ENCODE results near the gene NAXE.
A peak's percentile ranks its signal among the peaks of the same experiment; 100 is the strongest.
"Not testable (repeated sequence)": the region's sequence is repeated elsewhere in the genome, so short reads cannot be mapped to it uniquely, and the experiment has no call there.

The NAXE gene

GRCh38 chr1:156571261-156571852, 20.2 kb upstream of the NAXE start:
- no peak for DNase-seq

- peak; percentile 49 for DNase-seq
These were observed 19.5 kb upstream of the NAXE start, which contains the start of gene IQGAP3 for GRCh38 chr1:156571919-156572662. Gene IQGAP3, minus strand, starts transcription at chr1:156572565. Its CDS starts 36 bp downstream, at chr1:156572529.

GRCh38 chr1:156572663-156573018, 18.9 kb upstream of the NAXE start:
- no peak for DNase-seq

- no peak for DNase-seq
These were observed 17.4 kb upstream of the NAXE start for GRCh38 chr1:156574039-156574633.

- DNase-seq = no peak
These were observed 14.0 kb upstream of the NAXE start for GRCh38 chr1:156577550-156577949.

- no peak for DNase-seq
These were observed 13.5 kb upstream of the NAXE start for GRCh38 chr1:156578055-156578454.

- no peak for DNase-seq
These were observed 12.1 kb upstream of the NAXE start, which contains the start of gene TTC24 for GRCh38 chr1:156579472-156579871. Gene TTC24, plus strand, starts transcription at chr1:156579723. Its CDS starts 1,642 bp downstream, at chr1:156581365.

GRCh38 chr1:156581661-156582387, 9.8 kb upstream of the NAXE start:
- DNase-seq = no peak

GRCh38 chr1:156582388-156583017, 9.1 kb upstream of the NAXE start:
- DNase-seq = no peak

GRCh38 chr1:156583821-156584622, 7.6 kb upstream of the NAXE start:
- DNase-seq = peak; percentile 49

GRCh38 chr1:156584813-156585212, 6.8 kb upstream of the NAXE start:
- DNase-seq = no peak

GRCh38 chr1:156586323-156586722, 5.3 kb upstream of the NAXE start:
- DNase-seq = no peak

- DNase-seq = no peak
These were observed 4.6 kb upstream of the NAXE start for GRCh38 chr1:156586892-156587477.

GRCh38 chr1:156587927-156588326, 3.6 kb upstream of the NAXE start:
- not testable (repeated sequence) for DNase-seq

- DNase-seq = no peak
These were observed 2.0 kb upstream of the NAXE start for GRCh38 chr1:156589546-156589945.

- no peak for DNase-seq
These were observed 1.0 kb upstream of the NAXE start for GRCh38 chr1:156590326-156591180.

GRCh38 chr1:156591181-156591431, 470 bp upstream of the NAXE start:
- DNase-seq = no peak

- no peak for DNase-seq
These were observed 758 bp downstream of the NAXE start for GRCh38 chr1:156592158-156592909.

- DNase-seq = no peak
These were observed 1.5 kb downstream of the NAXE start for GRCh38 chr1:156592910-156593660.

GRCh38 chr1:156593661-156593989, 2.0 kb downstream of the NAXE start:
- DNase-seq = no peak

Measured in activated CD4-positive, alpha-beta T cell treated with anti-CD3 and anti-CD28 coated beads for 1 hour (primary cell).